ENCODE results near the gene TSKU.
A peak's percentile ranks its signal among the peaks of the same experiment; 100 is the strongest.
"Not testable (repeated sequence)": the region's sequence is repeated elsewhere in the genome, so short reads cannot be mapped to it uniquely, and the experiment has no call there.

Gene TSKU, protein sequence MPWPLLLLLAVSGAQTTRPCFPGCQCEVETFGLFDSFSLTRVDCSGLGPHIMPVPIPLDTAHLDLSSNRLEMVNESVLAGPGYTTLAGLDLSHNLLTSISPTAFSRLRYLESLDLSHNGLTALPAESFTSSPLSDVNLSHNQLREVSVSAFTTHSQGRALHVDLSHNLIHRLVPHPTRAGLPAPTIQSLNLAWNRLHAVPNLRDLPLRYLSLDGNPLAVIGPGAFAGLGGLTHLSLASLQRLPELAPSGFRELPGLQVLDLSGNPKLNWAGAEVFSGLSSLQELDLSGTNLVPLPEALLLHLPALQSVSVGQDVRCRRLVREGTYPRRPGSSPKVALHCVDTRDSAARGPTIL

DNA sequence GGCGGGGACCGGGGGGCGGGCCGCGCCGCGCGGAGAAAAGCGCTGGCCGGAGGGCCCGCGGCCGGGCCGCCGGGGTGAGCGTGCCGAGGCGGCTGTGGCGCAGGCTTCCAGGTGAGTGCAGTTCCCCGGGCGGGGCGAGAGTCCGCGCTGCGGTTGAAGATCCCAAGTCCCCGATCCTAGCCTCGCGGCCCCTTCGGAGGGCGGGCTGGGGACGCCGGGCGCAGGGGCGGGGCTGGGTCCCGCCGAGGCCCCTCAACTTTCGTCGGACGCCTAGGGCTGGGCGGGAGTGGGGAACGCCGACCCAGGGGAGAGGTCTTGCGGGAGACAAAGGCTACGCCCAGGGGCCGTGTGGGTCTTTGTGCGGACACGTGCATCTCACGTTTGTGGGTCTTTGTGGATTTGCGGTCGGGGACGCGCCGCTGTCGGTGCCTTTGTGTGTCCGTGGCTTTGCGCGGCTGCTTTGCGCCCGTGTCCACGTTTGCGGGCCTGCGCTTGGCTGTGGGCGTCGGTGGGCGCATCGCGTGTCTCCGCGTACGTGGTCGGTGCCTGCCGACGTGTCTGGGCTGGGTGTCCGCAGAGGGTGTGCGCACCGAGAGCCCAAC, at the start of gene TSKU:
TSKU (plus strand) TSS at position 63 of the 602 bp plus-strand sequence. CDS start 12,261 bp downstream, outside the sequence.
- DNase-seq (ENCODE audit: low spot score in 2 of 2) (no peak), ATAC-seq (replicated peaks; ENCODE audit: extremely low read depth, poor library complexity, severe bottlenecking) (no peak)

DNA sequence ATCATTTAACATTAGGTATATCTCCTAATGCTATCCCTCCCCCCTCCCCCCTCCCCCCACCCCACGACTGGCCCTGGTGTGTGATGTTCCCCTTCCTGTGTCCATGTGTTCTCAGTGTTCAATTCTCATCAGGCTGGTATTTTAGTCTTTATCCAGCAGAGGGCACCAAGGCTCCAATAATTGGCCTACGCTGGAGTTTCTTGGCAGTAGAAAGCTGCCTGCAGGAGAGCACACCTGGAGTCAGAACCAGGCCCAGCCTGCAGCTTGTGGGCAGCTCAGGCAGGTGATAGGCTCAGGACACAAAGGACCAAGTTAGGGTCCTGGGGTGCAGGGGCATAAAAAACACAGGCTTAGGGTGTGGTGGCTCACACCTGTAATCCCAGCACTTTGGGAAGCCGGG, 49.2 kb upstream of the TSKU start:
- H3K27ac Mint-ChIP-seq (ENCODE audit: low read depth); H3K4me1 Mint-ChIP-seq; H3K4me3 Mint-ChIP-seq; ATAC-seq (replicated peaks; ENCODE audit: extremely low read depth, poor library complexity, severe bottlenecking); H3K36me3 Mint-ChIP-seq (ENCODE audit: insufficient read depth); H3K9me3 Mint-ChIP-seq: not testable (repeated sequence)
- DNase-seq (ENCODE audit: low spot score in 2 of 2) = peak in 1 of 2 donors; percentile 18
- peaks cover 30% of the 10 kb centered on the region for H3K27me3 Mint-ChIP-seq

More for the DNA sequence above, at the start of gene TSKU:
- Mint-ChIP-seq H3K4me1 (peaks cover 9% of the 10 kb centered on the region), H3K27me3 (peaks cover 74% of the 10 kb centered on the region), H3K27ac (ENCODE audit: low read depth) (no peak within 1 kb of the TSS), H3K9me3 (no peaks in the 10 kb centered on the region), H3K36me3 (ENCODE audit: insufficient read depth) (peaks cover 1% of the 10 kb centered on the region), H3K4me3 (peak within 1 kb of the TSS; percentile 56)

DNA sequence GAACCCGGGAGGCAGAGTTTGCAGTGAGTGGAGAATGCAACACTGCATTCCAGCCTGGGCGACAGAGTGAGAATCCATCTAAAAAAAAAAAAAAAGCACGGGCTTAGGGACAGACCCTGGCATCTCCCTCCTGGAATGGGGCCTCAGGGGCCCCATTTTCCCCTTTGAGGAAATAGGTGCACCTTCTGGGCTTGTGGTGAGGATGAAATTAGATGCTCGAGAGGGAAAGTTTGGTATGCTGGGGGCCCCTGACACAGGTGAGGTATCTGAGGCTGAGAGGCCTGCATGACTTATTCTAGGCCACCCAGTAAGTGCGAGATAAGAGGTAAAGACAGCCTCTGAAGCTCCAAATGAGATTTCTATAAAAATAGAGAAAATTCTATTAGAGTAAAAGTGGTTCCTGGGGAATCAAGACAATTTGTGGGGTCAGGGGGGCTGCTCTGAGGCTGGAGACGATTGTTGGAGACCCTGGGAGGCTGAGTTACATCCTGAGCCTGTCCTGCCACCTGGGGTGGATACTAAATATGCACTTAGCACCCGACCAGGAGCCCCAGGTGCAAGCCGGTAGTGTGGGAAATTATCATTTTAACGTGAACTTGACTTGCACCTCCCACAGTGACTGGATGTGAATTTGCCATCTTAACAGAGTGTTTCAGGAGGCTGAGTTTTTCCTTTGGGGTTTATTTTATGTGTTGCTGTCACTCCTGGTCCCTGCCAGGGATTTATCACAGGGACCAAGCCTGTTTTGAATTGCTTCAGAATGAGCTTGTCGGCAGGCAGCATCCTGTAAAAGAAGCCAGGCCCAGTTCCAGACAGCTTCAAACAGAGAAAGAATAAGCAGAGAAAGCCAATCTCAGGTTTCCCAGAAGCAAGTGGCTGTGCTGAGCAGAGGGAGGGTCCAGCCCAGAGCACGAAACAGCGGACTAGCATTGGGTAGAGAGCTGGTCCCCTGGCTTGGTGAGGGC, 48.4 kb upstream of the TSKU start:
- Mint-ChIP-seq H3K36me3 (ENCODE audit: insufficient read depth) (no peaks in the 10 kb centered on the region), H3K4me3 (no peak overlapping the region), H3K27me3 (peaks cover 34% of the 10 kb centered on the region), H3K9me3 (no peaks in the 10 kb centered on the region), H3K27ac (ENCODE audit: low read depth) (no peak overlapping the region), H3K4me1 (no peaks in the 10 kb centered on the region)
- ATAC-seq (replicated peaks; ENCODE audit: extremely low read depth, poor library complexity, severe bottlenecking) (no peak), DNase-seq (ENCODE audit: low spot score in 2 of 2) (no peak)

DNA sequence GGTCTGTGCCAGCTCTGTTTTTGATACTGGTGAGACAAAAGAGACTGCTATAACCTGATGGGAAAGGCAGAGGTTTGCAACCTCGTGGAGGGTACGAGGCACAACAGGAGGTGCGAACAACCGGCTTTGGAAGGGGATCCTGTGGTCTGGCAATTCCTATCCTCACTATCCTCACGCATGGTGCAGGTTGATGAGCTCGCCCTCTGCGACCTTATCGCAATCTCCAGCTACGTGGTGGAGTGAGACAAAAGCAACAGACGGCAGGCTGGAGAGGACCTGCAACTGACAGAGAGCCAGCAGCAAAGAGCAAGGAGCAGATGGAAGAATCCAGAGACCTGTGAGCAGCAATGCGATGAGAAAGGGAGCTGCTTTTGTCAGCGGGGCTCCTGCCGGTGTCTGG, 47.3 kb upstream of the TSKU start:
- Mint-ChIP-seq H3K27me3 (peaks cover 34% of the 10 kb centered on the region), H3K36me3 (ENCODE audit: insufficient read depth) (no peaks in the 10 kb centered on the region), H3K9me3 (no peaks in the 10 kb centered on the region), H3K4me1 (no peaks in the 10 kb centered on the region), H3K4me3 (no peak overlapping the region), H3K27ac (ENCODE audit: low read depth) (no peak overlapping the region)
- ATAC-seq (replicated peaks; ENCODE audit: extremely low read depth, poor library complexity, severe bottlenecking) (no peak), DNase-seq (ENCODE audit: low spot score in 2 of 2) (no peak)

DNA sequence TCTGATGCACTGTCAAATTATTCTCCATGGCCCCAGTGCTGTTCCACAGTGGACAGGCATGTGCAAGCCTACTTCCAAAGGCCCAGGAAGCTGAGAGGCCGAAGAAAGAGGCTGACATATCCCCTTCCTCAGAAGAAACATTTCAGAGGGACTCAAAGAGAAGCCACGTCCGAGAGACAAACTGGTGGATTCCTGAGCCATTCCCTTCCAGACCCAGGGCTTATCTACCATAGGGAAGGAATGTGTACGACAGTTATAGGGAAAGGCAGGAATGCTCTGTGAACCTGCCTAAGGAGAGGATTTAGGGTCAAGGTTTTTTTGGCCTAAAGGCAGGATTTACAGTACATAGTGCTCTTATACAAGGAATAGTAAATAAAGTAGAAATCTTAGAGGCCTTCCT, 46.9 kb upstream of the TSKU start:
- ATAC-seq (replicated peaks; ENCODE audit: extremely low read depth, poor library complexity, severe bottlenecking) = no peak

DNA sequence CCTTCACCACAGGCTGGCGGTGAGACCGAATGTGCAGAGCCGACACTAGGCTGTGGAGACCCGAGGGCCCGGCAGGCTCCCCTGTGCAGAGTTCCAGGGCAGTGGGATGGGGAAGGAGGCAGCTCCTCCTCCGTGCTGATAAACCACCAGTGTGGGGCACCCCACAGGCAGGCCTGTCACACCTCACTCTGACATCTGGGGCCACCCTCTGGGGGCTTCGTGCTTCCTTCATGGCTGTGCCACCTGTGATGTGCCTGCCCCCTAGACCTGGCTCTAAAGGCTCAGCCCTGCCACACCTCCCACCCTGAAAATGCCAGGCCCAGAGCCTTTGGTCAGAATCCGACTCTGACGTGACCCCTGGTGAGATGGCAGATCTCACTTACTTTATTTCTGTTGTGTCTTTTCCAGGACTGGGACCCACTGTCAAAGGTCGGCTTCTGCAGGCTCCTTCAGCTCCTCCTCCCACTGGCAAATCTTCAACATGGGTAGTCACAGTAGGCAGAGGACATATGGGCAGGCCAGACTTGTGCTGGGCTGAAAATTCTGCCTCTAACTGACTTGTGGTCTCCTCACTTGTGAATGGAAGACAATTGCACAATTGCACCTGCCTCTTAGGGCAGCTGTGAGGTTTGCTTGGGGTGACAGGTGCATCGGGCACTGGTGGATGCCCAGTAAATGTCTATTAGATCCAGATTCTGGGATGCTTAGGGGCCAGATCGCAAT, 46.2 kb upstream of the TSKU start:
- no peak for DNase-seq (ENCODE audit: low spot score in 2 of 2)
- no peak for ATAC-seq (replicated peaks; ENCODE audit: extremely low read depth, poor library complexity, severe bottlenecking)
- no peaks in the 10 kb centered on the region for H3K4me1 Mint-ChIP-seq
- no peak overlapping the region for H3K4me3 Mint-ChIP-seq
- no peak overlapping the region for H3K27ac Mint-ChIP-seq (ENCODE audit: low read depth)
- no peaks in the 10 kb centered on the region for H3K9me3 Mint-ChIP-seq
- H3K27me3 Mint-ChIP-seq = peaks cover 27% of the 10 kb centered on the region
- H3K36me3 Mint-ChIP-seq (ENCODE audit: insufficient read depth) = no peaks in the 10 kb centered on the region

More for the DNA sequence above, 46.9 kb upstream of the TSKU start:
- no peaks in the 10 kb centered on the region for H3K4me1 Mint-ChIP-seq
- no peaks in the 10 kb centered on the region for H3K36me3 Mint-ChIP-seq (ENCODE audit: insufficient read depth)
- H3K27me3 Mint-ChIP-seq = peaks cover 30% of the 10 kb centered on the region
- H3K27ac Mint-ChIP-seq (ENCODE audit: low read depth) = no peak overlapping the region
- H3K9me3 Mint-ChIP-seq = no peaks in the 10 kb centered on the region
- DNase-seq (ENCODE audit: low spot score in 2 of 2) = no peak
- H3K4me3 Mint-ChIP-seq = no peak overlapping the region

DNA sequence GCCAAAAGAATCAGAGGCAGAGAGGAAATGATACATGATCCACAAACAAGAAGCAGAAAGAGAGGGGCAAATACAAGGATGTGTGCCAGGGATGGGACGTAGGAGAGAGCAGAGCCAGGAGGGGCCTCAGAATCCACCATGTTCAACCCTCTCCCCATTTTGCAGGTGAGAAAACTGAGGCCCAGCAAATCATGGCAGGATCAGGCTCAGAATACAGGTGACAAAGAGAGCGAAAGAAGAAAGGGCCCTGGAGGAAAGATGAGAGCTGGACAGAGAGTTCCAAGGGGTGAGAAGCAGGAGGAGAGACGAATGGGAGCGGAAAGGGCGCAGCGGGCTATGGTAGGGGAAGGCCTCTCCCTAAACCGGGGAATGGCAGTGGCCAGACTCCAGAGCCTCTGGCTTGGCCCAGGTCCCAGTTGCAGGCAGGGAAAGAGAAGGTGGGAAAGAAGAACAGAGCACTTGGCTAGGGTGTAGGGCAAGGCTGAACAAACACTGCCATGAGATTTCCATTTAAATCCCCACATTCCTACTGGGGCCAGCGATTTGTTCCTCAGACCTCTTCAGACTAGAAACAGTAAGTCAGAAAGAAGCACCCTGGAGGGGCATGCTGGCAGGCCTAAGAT, 44.4 kb upstream of the TSKU start:
- no peak overlapping the region for H3K27ac Mint-ChIP-seq (ENCODE audit: low read depth)
- ATAC-seq (replicated peaks; ENCODE audit: extremely low read depth, poor library complexity, severe bottlenecking) (no peak), DNase-seq (ENCODE audit: low spot score in 2 of 2) (no peak)
- H3K4me3 Mint-ChIP-seq = no peak overlapping the region
- H3K9me3 Mint-ChIP-seq = no peaks in the 10 kb centered on the region
- H3K27me3 Mint-ChIP-seq = peaks cover 27% of the 10 kb centered on the region
- H3K4me1 Mint-ChIP-seq = no peaks in the 10 kb centered on the region
- H3K36me3 Mint-ChIP-seq (ENCODE audit: insufficient read depth) = no peaks in the 10 kb centered on the region

DNA sequence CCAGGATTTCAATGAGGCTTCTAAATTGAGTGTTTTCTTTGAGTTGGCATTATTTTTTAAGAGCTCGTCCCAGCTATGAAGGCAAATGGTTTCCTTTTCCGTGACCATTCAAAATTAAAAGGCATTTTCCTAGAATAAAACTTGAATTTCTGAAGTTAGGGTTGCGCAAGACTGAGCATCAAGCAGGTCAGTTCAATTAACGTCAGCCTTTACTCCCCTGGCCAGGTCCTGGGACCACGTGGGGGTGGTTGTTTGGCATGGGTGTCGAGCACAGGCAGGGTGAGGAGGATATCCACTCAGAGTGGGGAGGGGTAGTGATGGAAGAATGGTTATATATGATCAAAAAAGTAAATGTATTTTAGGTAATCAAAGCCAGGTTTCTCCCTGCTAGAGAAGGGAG, 43.4 kb upstream of the TSKU start:
- no peak overlapping the region for H3K4me3 Mint-ChIP-seq
- DNase-seq (ENCODE audit: low spot score in 2 of 2) = no peak
- ATAC-seq (replicated peaks; ENCODE audit: extremely low read depth, poor library complexity, severe bottlenecking) = no peak
- no peaks in the 10 kb centered on the region for H3K4me1 Mint-ChIP-seq
- no peaks in the 10 kb centered on the region for H3K9me3 Mint-ChIP-seq
- H3K36me3 Mint-ChIP-seq (ENCODE audit: insufficient read depth) = no peaks in the 10 kb centered on the region
- no peak overlapping the region for H3K27ac Mint-ChIP-seq (ENCODE audit: low read depth)
- peaks cover 27% of the 10 kb centered on the region for H3K27me3 Mint-ChIP-seq

DNA sequence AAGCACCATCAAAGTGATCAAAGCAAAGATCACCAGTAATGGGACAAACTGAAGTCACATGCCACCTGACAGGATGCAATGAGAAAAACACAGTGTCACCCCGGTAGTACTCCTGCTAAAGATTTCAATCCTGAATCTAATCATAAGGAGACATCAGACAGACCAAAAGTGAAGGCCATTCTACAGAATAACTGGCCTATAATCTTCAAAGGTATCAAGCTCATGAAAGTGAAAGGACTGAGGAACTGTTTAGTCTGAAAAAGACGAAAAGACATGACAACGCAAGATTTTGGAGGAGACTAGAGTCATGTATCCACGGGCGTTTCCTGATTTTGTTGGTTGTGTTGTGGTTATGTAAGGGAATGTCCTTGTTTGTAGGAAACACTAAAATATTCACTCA, 42.4 kb upstream of the TSKU start:
- H3K4me3 Mint-ChIP-seq = no peak overlapping the region
- no peaks in the 10 kb centered on the region for H3K4me1 Mint-ChIP-seq
- ATAC-seq (replicated peaks; ENCODE audit: extremely low read depth, poor library complexity, severe bottlenecking) (no peak), DNase-seq (ENCODE audit: low spot score in 2 of 2) (no peak)
- H3K27me3 Mint-ChIP-seq = peaks cover 27% of the 10 kb centered on the region
- no peak overlapping the region for H3K27ac Mint-ChIP-seq (ENCODE audit: low read depth)
- no peaks in the 10 kb centered on the region for H3K9me3 Mint-ChIP-seq
- no peaks in the 10 kb centered on the region for H3K36me3 Mint-ChIP-seq (ENCODE audit: insufficient read depth)

DNA sequence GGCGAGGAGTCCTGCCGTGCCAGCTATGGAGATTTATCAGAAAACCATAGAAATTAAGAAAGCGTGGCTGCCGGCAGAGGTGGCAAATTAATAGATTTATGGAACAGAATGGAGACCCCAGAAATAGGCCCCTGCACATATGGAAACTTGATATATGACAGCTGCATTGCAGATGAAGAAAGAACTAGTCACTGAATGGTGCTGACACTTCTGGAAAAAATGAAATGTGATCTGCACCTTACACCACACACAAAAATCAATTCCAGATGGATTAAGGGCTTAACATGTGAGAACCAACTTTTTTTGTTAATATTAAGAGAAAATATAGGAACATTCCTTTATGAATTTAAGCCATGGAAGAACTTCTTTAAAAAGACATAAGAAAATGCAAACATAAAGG, 40.3 kb upstream of the TSKU start:
- H3K27ac Mint-ChIP-seq (ENCODE audit: low read depth) = no peak overlapping the region
- DNase-seq (ENCODE audit: low spot score in 2 of 2) (no peak), ATAC-seq (replicated peaks; ENCODE audit: extremely low read depth, poor library complexity, severe bottlenecking) (no peak)
- H3K36me3 Mint-ChIP-seq (ENCODE audit: insufficient read depth) = no peaks in the 10 kb centered on the region
- no peaks in the 10 kb centered on the region for H3K9me3 Mint-ChIP-seq
- H3K4me1 Mint-ChIP-seq = no peaks in the 10 kb centered on the region
- H3K27me3 Mint-ChIP-seq = peaks cover 35% of the 10 kb centered on the region
- no peak overlapping the region for H3K4me3 Mint-ChIP-seq

DNA sequence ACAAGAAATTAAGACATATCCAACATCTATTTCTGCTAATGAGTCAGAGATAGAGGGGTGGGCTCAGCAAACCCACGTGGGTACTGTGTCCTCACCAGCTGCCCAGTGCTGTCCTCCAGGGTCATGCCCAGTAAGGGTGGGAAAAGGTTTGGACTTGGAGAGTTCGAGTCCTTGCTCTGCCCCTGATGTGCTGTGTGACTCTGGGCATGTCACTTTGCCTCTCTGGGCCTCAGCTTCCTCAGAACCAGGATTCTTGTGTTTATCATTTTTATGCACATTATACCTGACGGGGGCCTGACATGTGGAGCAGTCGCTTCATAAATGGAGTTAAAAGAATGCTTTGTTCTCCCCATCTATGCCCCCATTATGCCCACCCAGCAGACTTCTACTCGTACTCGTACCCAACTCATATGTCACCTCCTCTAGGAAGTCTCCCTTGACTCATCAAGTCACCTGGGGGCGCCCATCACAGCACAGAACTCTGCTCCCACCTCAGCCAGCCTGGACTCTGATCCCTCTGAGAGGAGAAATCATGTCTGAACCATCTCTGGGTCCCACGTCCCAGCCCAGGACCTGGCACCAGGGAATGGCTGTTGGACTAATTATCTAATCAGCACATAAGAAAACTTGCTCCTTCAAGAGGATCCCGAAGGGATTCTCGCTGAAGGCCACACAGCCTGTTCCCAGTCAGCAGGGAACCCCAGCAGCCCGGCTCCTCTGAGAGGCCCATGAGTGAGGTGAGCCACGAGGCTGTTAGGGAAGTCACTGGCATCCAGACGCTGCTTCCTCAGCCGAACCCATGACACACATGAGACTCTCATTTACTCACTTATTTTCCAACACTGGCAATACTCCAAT, 38.7 kb upstream of the TSKU start:
- DNase-seq (ENCODE audit: low spot score in 2 of 2) (no peak), ATAC-seq (replicated peaks; ENCODE audit: extremely low read depth, poor library complexity, severe bottlenecking) (no peak)
- H3K4me3 Mint-ChIP-seq = no peak overlapping the region
- H3K4me1 Mint-ChIP-seq = no peaks in the 10 kb centered on the region
- H3K27ac Mint-ChIP-seq (ENCODE audit: low read depth) = no peak overlapping the region
- H3K27me3 Mint-ChIP-seq = peaks cover 22% of the 10 kb centered on the region
- no peaks in the 10 kb centered on the region for H3K9me3 Mint-ChIP-seq
- peaks cover 1% of the 10 kb centered on the region for H3K36me3 Mint-ChIP-seq (ENCODE audit: insufficient read depth)
